ENCODE measurements around the gene FRYL.

Gene FRYL

GRCh38 chr4:48590884-48591283 is 189.2 kb downstream of the FRYL start:
- no peak for TF ChIP-seq CTCF (IDR thresholded peaks at IDR 0.05; ENCODE audit: low read length, missing control alignments)
- no peak for DNase-seq (ENCODE audit: low read depth)
- no peak overlapping the region for H3K4me3 ChIP-seq (replicated peaks; ENCODE audit: low read depth, low read length)

- no peak for TF ChIP-seq CTCF (IDR thresholded peaks at IDR 0.05; ENCODE audit: low read length, missing control alignments)
- DNase-seq (ENCODE audit: low read depth): no peak
- no peak overlapping the region for H3K4me3 ChIP-seq (replicated peaks; ENCODE audit: low read depth, low read length)
Observed at GRCh38 chr4:48589098-48589445, 191.0 kb downstream of the FRYL start.

GRCh38 chr4:48588230-48589097 is 191.6 kb downstream of the FRYL start:
- DNase-seq (ENCODE audit: low read depth): no peak
- TF ChIP-seq CTCF (IDR thresholded peaks at IDR 0.05; ENCODE audit: low read length, missing control alignments): no peak
- no peak overlapping the region for H3K4me3 ChIP-seq (replicated peaks; ENCODE audit: low read depth, low read length)

GRCh38 chr4:48585401-48585800 is 194.7 kb downstream of the FRYL start:
- DNase-seq (ENCODE audit: low read depth): no peak
- no peak for TF ChIP-seq CTCF (IDR thresholded peaks at IDR 0.05; ENCODE audit: low read length, missing control alignments)
- no peak overlapping the region for H3K4me3 ChIP-seq (replicated peaks; ENCODE audit: low read depth, low read length)

GRCh38 chr4:48578132-48578968 is 201.7 kb downstream of the FRYL start:
- DNase-seq (ENCODE audit: low read depth): peak; percentile 88
- peak; percentile 90 for TF ChIP-seq CTCF (IDR thresholded peaks at IDR 0.05; ENCODE audit: low read length, missing control alignments)
- no peak overlapping the region for H3K4me3 ChIP-seq (replicated peaks; ENCODE audit: low read depth, low read length)

- no peak for TF ChIP-seq CTCF (IDR thresholded peaks at IDR 0.05; ENCODE audit: low read length, missing control alignments)
- peak; percentile 31 for DNase-seq (ENCODE audit: low read depth)
- no peak overlapping the region for H3K4me3 ChIP-seq (replicated peaks; ENCODE audit: low read depth, low read length)
Observed at GRCh38 chr4:48575964-48576363, 204.1 kb downstream of the FRYL start.

Data from fibroblast of pulmonary artery (primary cell).